KMS-11 (cell line): ENCODE results near the gene SBDS.
"Not testable (repeated sequence)": the region's sequence is repeated elsewhere in the genome, so short reads cannot be mapped to it uniquely, and the experiment has no call there.

Experiments used
- H2AFZ ChIP-seq: fragments of 200-600 bp; sonication (generic); 2 replicates; pipeline ENCODE4 v1.6.1; 2016; ENCODE audit warnings: antibody characterized with exemption, mixed run types, low read depth
- H3K27ac ChIP-seq: fragments of 200-600 bp; sonication (generic); 2 replicates; pipeline ENCODE4 v1.6.1; 2016; ENCODE audit warnings: mild to moderate bottlenecking, mixed run types
- H3K27me3 ChIP-seq: fragments of 200-600 bp; sonication (generic); 2 replicates; pipeline ENCODE4 v1.6.1; 2017; ENCODE audit warnings: mild to moderate bottlenecking, low read depth, mixed run types, moderate library complexity; ENCODE audit not compliant: insufficient read depth
- H3K36me3 ChIP-seq: fragments of 200-600 bp; sonication (generic); 2 replicates; pipeline ENCODE4 v1.6.1; 2017; ENCODE audit warnings: mild to moderate bottlenecking, mixed run types; ENCODE audit not compliant: insufficient read depth
- H3K4me1 ChIP-seq: fragments of 200-600 bp; sonication (generic); 2 replicates; pipeline ENCODE4 v1.6.1; 2016; ENCODE audit warnings: mild to moderate bottlenecking, low read depth, mixed run types; ENCODE audit not compliant: poor library complexity, severe bottlenecking
- H3K4me2 ChIP-seq: fragments of 200-600 bp; sonication (generic); 2 replicates; pipeline ENCODE4 v1.7.0; 2016; ENCODE audit warnings: mild to moderate bottlenecking, mixed run types
- H3K4me3 ChIP-seq: fragments of 200-600 bp; sonication (generic); IDR thresholded peaks from 2 replicates; pipeline ENCODE4 v1.6.1; 2017; ENCODE audit warnings: low read depth, low read length, mixed read lengths; ENCODE audit not compliant: insufficient read depth
- H3K79me2 ChIP-seq: fragments of 200-600 bp; sonication (generic); 2 replicates; pipeline ENCODE4 v1.6.1; 2016; ENCODE audit warnings: low read depth, mixed run types; ENCODE audit not compliant: insufficient read depth
- H3K9ac ChIP-seq: fragments of 200-600 bp; sonication (generic); 2 replicates; pipeline ENCODE4 v1.6.1; 2016; ENCODE audit warnings: mild to moderate bottlenecking, mixed run types
- H4K20me1 ChIP-seq: fragments of 200-600 bp; sonication (generic); 2 replicates; pipeline ENCODE4 v1.6.1; 2016; ENCODE audit warnings: mild to moderate bottlenecking, mixed run types; ENCODE audit not compliant: insufficient read depth
- CTCF ChIP-seq: fragments of 200-600 bp; sonication (generic); conservative IDR thresholded peaks from 2 replicates; pipeline ENCODE4 v1.6.1; 2017; ENCODE audit warnings: low read depth, mild to moderate bottlenecking, antibody characterized with exemption, low read length, moderate library complexity, mixed read lengths

The SBDS gene

DNA sequence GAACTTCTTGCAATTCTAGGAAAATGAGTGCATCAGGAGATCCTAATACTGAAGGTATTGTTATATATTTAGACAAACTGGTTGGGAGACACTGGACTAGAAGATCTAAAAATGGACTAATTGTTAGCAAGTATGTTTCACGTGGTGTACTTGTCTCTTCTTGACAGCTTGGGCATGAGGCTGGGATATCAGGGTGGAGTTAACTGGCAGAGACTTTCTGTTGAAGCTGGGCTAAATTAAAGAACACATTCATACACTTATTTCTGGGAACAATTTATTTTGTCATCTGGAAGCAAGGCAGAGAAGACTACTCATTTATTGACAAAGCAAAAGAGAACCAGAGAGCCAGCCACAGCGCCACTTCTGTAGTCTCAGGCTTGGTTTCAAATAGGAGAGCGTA lies 27.1 kb upstream of the SBDS start:
- peaks cover 3% of the 10 kb centered on the region; the same call in 1 of the 2 replicates for H3K36me3 ChIP-seq
- no peak overlapping the region for H3K4me2 ChIP-seq
- H2AFZ ChIP-seq, result no peak overlapping the region
- no peak overlapping the region for H3K4me3 ChIP-seq
- H3K27me3 ChIP-seq, result no peaks in the 10 kb centered on the region
- no peak overlapping the region for H3K9ac ChIP-seq
- no peaks in the 10 kb centered on the region for H3K4me1 ChIP-seq
- H3K79me2 ChIP-seq, result no peaks in the 10 kb centered on the region
- TF ChIP-seq CTCF, result no peak
- H4K20me1 ChIP-seq, result no peaks in the 10 kb centered on the region
- no peak overlapping the region for H3K27ac ChIP-seq

GRCh38 chr7:67021260-67021659 lies 25.9 kb upstream of the SBDS start:
- TF ChIP-seq CTCF, result no peak
- no peaks in the 10 kb centered on the region for H3K79me2 ChIP-seq
- peaks cover 3% of the 10 kb centered on the region; the same call in 1 of the 2 replicates for H3K36me3 ChIP-seq
- no peaks in the 10 kb centered on the region for H3K27me3 ChIP-seq
- H3K27ac ChIP-seq, result no peak overlapping the region
- no peaks in the 10 kb centered on the region for H3K4me1 ChIP-seq
- H3K4me3 ChIP-seq, result no peak overlapping the region
- no peaks in the 10 kb centered on the region for H4K20me1 ChIP-seq
- no peak overlapping the region for H3K4me2 ChIP-seq
- no peak overlapping the region for H3K9ac ChIP-seq
- no peak overlapping the region for H2AFZ ChIP-seq

DNA sequence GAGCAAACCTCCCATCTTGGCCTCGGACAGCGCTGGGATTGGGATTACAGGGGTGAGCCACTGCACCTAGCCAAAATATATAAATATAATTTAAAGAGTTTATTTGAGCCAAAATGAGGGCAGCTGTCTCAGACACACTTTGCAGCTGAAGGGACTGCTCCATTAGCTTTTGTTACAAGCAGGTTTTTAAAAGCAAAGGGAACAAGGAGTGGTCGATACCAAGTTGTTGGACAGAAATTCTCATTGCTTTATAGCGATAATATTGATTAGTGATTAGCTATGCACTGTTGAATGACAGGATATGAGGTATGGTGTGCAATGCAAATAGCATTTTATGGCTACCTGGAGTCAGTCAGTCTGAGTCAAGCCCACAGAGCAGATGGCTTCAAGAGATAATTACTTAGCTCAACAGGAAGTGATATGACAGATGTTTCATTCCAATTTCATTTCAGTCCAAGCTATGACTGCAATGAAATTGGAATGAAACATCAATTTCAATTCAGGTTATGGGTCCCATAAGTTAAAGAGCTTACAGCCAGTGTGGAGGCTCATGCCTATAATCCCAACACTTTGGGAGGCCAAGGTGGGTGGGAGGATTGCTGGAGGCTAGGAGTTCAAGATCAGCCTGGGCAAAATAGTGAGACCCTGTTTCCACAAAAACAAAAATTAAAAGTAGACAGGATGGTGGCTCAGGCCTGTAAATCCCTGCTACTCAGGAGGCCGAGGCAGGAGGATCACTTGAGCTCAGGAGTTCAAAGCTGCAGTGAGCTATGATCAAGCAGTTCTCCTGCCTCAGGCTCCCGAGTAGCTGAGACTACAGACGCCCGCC lies 24.4 kb upstream of the SBDS start:
- H4K20me1 ChIP-seq, result no peaks in the 10 kb centered on the region
- H3K27me3 ChIP-seq, result no peaks in the 10 kb centered on the region
- no peak for TF ChIP-seq CTCF
- H3K4me3 ChIP-seq, result no peak overlapping the region
- no peak overlapping the region for H2AFZ ChIP-seq
- H3K4me1 ChIP-seq, result no peaks in the 10 kb centered on the region
- H3K36me3 ChIP-seq, result no peaks in the 10 kb centered on the region; the same call in 1 of the 2 replicates
- no peak overlapping the region for H3K27ac ChIP-seq
- no peak overlapping the region for H3K9ac ChIP-seq
- no peak overlapping the region for H3K4me2 ChIP-seq
- no peaks in the 10 kb centered on the region for H3K79me2 ChIP-seq

GRCh38 chr7:67018940-67019339 lies 23.6 kb upstream of the SBDS start:
- Histone ChIP-seq H3K4me3 (no peak overlapping the region), H3K36me3 (no peaks in the 10 kb centered on the region; the same call in 1 of the 2 replicates), H3K27ac (no peak overlapping the region), H3K4me2 (no peak overlapping the region), H3K27me3 (no peaks in the 10 kb centered on the region), H3K79me2 (no peaks in the 10 kb centered on the region), H2AFZ (no peak overlapping the region), H3K9ac (no peak overlapping the region), H4K20me1 (no peaks in the 10 kb centered on the region), H3K4me1 (no peaks in the 10 kb centered on the region)
- TF ChIP-seq CTCF, result no peak

GRCh38 chr7:67017971-67018370 lies 22.6 kb upstream of the SBDS start:
- H2AFZ ChIP-seq, H3K36me3 ChIP-seq, H4K20me1 ChIP-seq, H3K79me2 ChIP-seq, H3K27ac ChIP-seq, H3K4me3 ChIP-seq, H3K27me3 ChIP-seq, H3K4me2 ChIP-seq, H3K4me1 ChIP-seq, H3K9ac ChIP-seq: not testable (repeated sequence)

- H3K27me3 ChIP-seq, H3K36me3 ChIP-seq, H3K4me3 ChIP-seq, H3K27ac ChIP-seq, H3K4me2 ChIP-seq, H3K79me2 ChIP-seq, H4K20me1 ChIP-seq, H3K9ac ChIP-seq, H3K4me1 ChIP-seq, H2AFZ ChIP-seq: not testable (repeated sequence)
Measured at GRCh38 chr7:67014076-67014622, 18.8 kb upstream of the SBDS start.

- not testable (repeated sequence) for H3K27ac ChIP-seq, H3K4me2 ChIP-seq, H2AFZ ChIP-seq, H3K4me1 ChIP-seq, H3K27me3 ChIP-seq, H3K36me3 ChIP-seq, H4K20me1 ChIP-seq, H3K9ac ChIP-seq, H3K4me3 ChIP-seq
- H3K79me2 ChIP-seq, result peaks cover 15% of the 10 kb centered on the region; the same call in 1 of the 2 replicates
Measured at GRCh38 chr7:67009677-67010076, 14.3 kb upstream of the SBDS start.
